Astrocyte (in vitro differentiated cells and primary cell): Measurements from ENCODE around the gene MAP4K4. TPM values are rescaled to one million over a fixed set of nuclear protein-coding genes. Genes with fewer than 3 reads are reported as not detected.

Experiments
- DNase-seq: peaks from one replicate; pipeline ENCODE4 v3.0.0-alpha.2; 2010; ENCODE audit warnings: low read depth
- FAIRE-seq: peaks from 2 replicates; lab custom pipeline; 2011; peaks lifted over from hg19 to GRCh38; lab: Jason Lieb, UNC
- H2AFZ ChIP-seq: 2 replicates; pipeline ENCODE4 v1.6.0; 2012; ENCODE audit warnings: low read depth, low read length, inconsistent platforms
- H3K27ac ChIP-seq: 2 replicates; pipeline ENCODE4 v1.5.1; 2011; ENCODE audit warnings: low read depth, low read length, inconsistent platforms
- H3K27me3 ChIP-seq: 2 replicates; pipeline ENCODE4 v1.6.0; 2011; ENCODE audit warnings: low read length, inconsistent platforms; ENCODE audit not compliant: insufficient read depth
- H3K36me3 ChIP-seq: 2 replicates; pipeline ENCODE4 v1.5.1; 2011; ENCODE audit warnings: low read length, inconsistent platforms; ENCODE audit not compliant: insufficient read depth
- H3K4me1 ChIP-seq: 2 replicates; pipeline ENCODE4 v1.5.1; 2011; ENCODE audit warnings: low read length, inconsistent platforms; ENCODE audit not compliant: insufficient read depth
- H3K4me2 ChIP-seq: 2 replicates; pipeline ENCODE4 v1.6.0; 2012; ENCODE audit warnings: low read length, inconsistent platforms
- H3K4me3 ChIP-seq: 2 replicates; pipeline ENCODE4 v1.5.1; 2011; ENCODE audit warnings: low read depth, mild to moderate bottlenecking, low read length, inconsistent platforms; ENCODE audit not compliant: insufficient read depth
- H3K79me2 ChIP-seq: 2 replicates; pipeline ENCODE4 v1.6.0; 2012; ENCODE audit warnings: mild to moderate bottlenecking, low read length, inconsistent platforms; ENCODE audit not compliant: insufficient read depth
- H3K9ac ChIP-seq: 2 replicates; pipeline ENCODE4 v1.6.0; 2012; ENCODE audit warnings: mild to moderate bottlenecking, low read length, inconsistent platforms
- H3K9me3 ChIP-seq: 2 replicates; pipeline ENCODE4 v1.5.1; 2012; ENCODE audit warnings: low read depth, mild to moderate bottlenecking, low read length, inconsistent platforms; ENCODE audit not compliant: insufficient read depth
- H4K20me1 ChIP-seq: 2 replicates; pipeline ENCODE4 v1.6.0; 2012; ENCODE audit warnings: low read length, inconsistent platforms; ENCODE audit not compliant: insufficient read depth
- H3K27ac Mint-ChIP-seq: one replicate; pipeline ENCODE4 v1.8.0; 2021; ENCODE audit warnings: mild to moderate bottlenecking, mixed read lengths; ENCODE audit not compliant: unreplicated experiment
- H3K27me3 Mint-ChIP-seq: one replicate; pipeline ENCODE4 v1.8.0; 2021; ENCODE audit warnings: low read depth, mixed read lengths; ENCODE audit not compliant: unreplicated experiment
- H3K36me3 Mint-ChIP-seq: one replicate; pipeline ENCODE4 v1.8.0; 2021; ENCODE audit warnings: low read depth, mixed read lengths; ENCODE audit not compliant: unreplicated experiment
- H3K4me1 Mint-ChIP-seq: one replicate; pipeline ENCODE4 v1.8.0; 2021; ENCODE audit warnings: low read depth, mixed read lengths; ENCODE audit not compliant: unreplicated experiment
- H3K4me3 Mint-ChIP-seq: one replicate; pipeline ENCODE4 v1.8.0; 2021; ENCODE audit warnings: mild to moderate bottlenecking, moderate library complexity, mixed read lengths; ENCODE audit not compliant: unreplicated experiment
- H3K9me3 Mint-ChIP-seq: one replicate; pipeline ENCODE4 v1.8.0; 2021; ENCODE audit warnings: mild to moderate bottlenecking, mixed read lengths; ENCODE audit not compliant: unreplicated experiment
- EZH2 ChIP-seq: IDR thresholded peaks from 2 replicates; pipeline ENCODE4 v1.6.1; 2012; ENCODE audit warnings: mild to moderate bottlenecking, low read length, inconsistent platforms; ENCODE audit not compliant: insufficient read depth
- total RNA-seq: library from RNA; stranded (reverse); gene quantifications from 2 replicates; pipeline ENCODE4 v1.2.1, GENCODE V29; 2021
- TF ChIP-seq, protein P1 (sequence below): IDR thresholded peaks from 2 replicates; pipeline ENCODE4 v1.5.1; 2011; ENCODE audit warnings: low read depth, mild to moderate bottlenecking, inconsistent platforms, low read length, moderate library complexity; ENCODE audit not compliant: insufficient read depth

The MAP4K4 gene
- total RNA-seq, 1 donor from 2014 or later: 231 TPM

DNA sequence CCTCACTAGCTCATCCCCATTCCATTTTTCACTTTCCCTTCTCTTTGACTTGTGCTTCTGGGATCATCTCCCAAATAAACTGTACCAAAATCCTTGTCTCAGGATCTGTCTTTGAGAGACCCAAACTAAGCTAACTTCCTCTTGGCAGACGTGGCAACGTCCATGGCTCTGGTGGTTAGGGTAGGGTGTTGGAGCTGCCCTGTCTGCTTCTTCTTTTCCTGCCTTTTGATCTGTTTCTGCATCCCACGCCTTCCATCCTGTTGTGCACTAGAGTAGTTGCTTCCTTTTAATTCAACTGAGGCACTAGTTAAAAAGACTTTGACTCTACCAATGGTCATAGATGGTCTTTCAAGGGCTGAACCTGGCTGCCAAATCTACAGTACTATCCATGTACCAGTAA lies 5.5 kb upstream of the MAP4K4 start:
- no peak overlapping the region for H3K4me3 Mint-ChIP-seq
- H3K4me1 Mint-ChIP-seq: peaks cover 10% of the 10 kb centered on the region
- Histone ChIP-seq H3K79me2 (no peaks in the 10 kb centered on the region), H3K36me3 (no peaks in the 10 kb centered on the region), H3K9me3 (no peaks in the 10 kb centered on the region), H2AFZ (no peak overlapping the region), H3K27ac (no peak overlapping the region), H3K4me2 (no peak overlapping the region), H3K27me3 (no peaks in the 10 kb centered on the region), H3K9ac (no peak overlapping the region), H3K4me3 (no peak overlapping the region), H4K20me1 (no peaks in the 10 kb centered on the region), H3K4me1 (peaks cover 12% of the 10 kb centered on the region)
- FAIRE-seq: no peak
- H3K9me3 Mint-ChIP-seq: peaks cover 8% of the 10 kb centered on the region
- TF ChIP-seq EZH2: no peak
- TF ChIP-seq, protein P1, sequence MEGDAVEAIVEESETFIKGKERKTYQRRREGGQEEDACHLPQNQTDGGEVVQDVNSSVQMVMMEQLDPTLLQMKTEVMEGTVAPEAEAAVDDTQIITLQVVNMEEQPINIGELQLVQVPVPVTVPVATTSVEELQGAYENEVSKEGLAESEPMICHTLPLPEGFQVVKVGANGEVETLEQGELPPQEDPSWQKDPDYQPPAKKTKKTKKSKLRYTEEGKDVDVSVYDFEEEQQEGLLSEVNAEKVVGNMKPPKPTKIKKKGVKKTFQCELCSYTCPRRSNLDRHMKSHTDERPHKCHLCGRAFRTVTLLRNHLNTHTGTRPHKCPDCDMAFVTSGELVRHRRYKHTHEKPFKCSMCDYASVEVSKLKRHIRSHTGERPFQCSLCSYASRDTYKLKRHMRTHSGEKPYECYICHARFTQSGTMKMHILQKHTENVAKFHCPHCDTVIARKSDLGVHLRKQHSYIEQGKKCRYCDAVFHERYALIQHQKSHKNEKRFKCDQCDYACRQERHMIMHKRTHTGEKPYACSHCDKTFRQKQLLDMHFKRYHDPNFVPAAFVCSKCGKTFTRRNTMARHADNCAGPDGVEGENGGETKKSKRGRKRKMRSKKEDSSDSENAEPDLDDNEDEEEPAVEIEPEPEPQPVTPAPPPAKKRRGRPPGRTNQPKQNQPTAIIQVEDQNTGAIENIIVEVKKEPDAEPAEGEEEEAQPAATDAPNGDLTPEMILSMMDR: no peak
- no peaks in the 10 kb centered on the region for H3K36me3 Mint-ChIP-seq
- H3K27ac Mint-ChIP-seq: no peak overlapping the region
- H3K27me3 Mint-ChIP-seq: peaks cover 2% of the 10 kb centered on the region
- DNase-seq: no peak

DNA sequence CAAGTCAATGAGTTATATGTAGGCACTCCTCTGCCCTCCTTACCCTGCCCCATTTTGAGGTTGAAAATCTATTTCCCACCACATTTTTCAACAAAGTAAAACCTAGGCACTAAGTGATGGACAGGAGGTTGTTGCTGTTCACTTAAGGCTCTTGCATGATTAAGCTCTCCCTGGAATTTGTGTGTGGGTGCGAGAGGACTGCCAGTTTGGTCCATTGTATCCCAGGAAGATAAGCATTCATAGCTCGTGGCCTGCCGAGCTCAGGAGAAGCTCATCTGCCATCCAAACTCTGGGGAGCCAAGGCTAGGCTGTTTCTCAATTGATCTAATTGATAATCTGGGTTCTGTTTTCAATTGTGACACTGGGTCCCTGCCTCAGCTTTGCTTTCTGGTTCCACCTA lies 4.7 kb upstream of the MAP4K4 start:
- no peak overlapping the region for H3K9ac ChIP-seq
- H3K4me3 Mint-ChIP-seq: no peak overlapping the region
- H2AFZ ChIP-seq: no peak overlapping the region
- no peaks in the 10 kb centered on the region for H3K36me3 ChIP-seq
- peaks cover 2% of the 10 kb centered on the region for H3K27me3 Mint-ChIP-seq
- no peaks in the 10 kb centered on the region for H3K36me3 Mint-ChIP-seq
- H3K27ac ChIP-seq: no peak overlapping the region
- no peak overlapping the region for H3K27ac Mint-ChIP-seq
- FAIRE-seq (no peak), DNase-seq (peak; percentile 61)
- H3K79me2 ChIP-seq: no peaks in the 10 kb centered on the region
- H4K20me1 ChIP-seq: no peaks in the 10 kb centered on the region
- no peak for TF ChIP-seq EZH2
- TF ChIP-seq, protein P1: no peak
- H3K4me1 ChIP-seq: peaks cover 12% of the 10 kb centered on the region
- no peaks in the 10 kb centered on the region for H3K9me3 ChIP-seq
- H3K4me3 ChIP-seq: no peak overlapping the region
- H3K4me1 Mint-ChIP-seq: peaks cover 10% of the 10 kb centered on the region
- peaks cover 8% of the 10 kb centered on the region for H3K9me3 Mint-ChIP-seq
- H3K4me2 ChIP-seq: no peak overlapping the region
- no peaks in the 10 kb centered on the region for H3K27me3 ChIP-seq

DNA sequence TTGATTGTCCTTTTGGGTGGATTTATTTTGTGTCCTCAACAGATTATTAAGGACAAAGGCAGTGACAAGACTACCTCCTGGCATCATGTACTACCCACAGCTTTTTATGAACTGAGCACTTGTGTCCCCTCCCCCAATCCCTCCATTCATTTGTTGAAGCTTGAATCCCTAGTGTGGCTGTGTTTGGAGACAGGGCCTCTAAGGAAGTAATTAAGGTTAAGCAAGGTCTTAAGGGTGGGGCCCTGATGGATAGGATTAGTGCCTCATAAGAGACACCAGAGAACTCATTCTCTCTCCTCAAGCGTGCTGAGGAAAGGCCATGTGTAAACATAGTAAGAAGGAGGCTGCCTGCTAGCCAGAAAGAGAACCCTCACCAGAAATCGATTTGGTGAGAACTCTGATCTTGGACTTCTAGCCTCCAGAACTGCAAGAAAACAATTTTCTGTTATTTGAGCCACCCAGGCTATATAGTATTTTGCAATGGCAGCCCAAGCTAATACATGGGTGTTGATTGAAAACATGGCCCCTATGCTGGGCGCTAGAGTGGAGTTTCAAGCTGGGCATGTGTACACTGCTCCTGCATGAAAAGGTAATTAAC lies 3.4 kb upstream of the MAP4K4 start:
- H3K36me3 ChIP-seq: no peaks in the 10 kb centered on the region
- Mint-ChIP-seq H3K27ac (no peak overlapping the region), H3K27me3 (peaks cover 2% of the 10 kb centered on the region), H3K36me3 (no peaks in the 10 kb centered on the region), H3K4me3 (no peak overlapping the region), H3K4me1 (peaks cover 10% of the 10 kb centered on the region), H3K9me3 (peaks cover 6% of the 10 kb centered on the region)
- H3K27ac ChIP-seq: no peak overlapping the region
- peaks cover 12% of the 10 kb centered on the region for H3K4me1 ChIP-seq
- FAIRE-seq (no peak), DNase-seq (no peak)
- H3K9me3 ChIP-seq: no peaks in the 10 kb centered on the region
- TF ChIP-seq EZH2: no peak
- TF ChIP-seq, protein P1: no peak
- peaks cover 9% of the 10 kb centered on the region for H4K20me1 ChIP-seq
- H3K4me3 ChIP-seq: no peak overlapping the region
- no peak overlapping the region for H3K9ac ChIP-seq
- H3K27me3 ChIP-seq: no peaks in the 10 kb centered on the region
- no peak overlapping the region for H3K4me2 ChIP-seq
- no peak overlapping the region for H2AFZ ChIP-seq
- peaks cover 10% of the 10 kb centered on the region for H3K79me2 ChIP-seq
